Measurements from ENCODE around the gene REV1. TPM values are rescaled to one million over a fixed set of nuclear protein-coding genes. Genes with fewer than 3 reads are reported as not detected.

The REV1 gene
- total and polyA plus RNA-seq, 2 of the 13 experiments (the other 11 are each of a cell fraction or from before 2014, with no cell fraction given) = 49.1 to 71.8 TPM

GRCh38 chr2:99380376-99381010, 109.3 kb downstream of the REV1 start (continued):
- TF ChIP-seq KIAA2018 (CRISPR knock-in tag; IDR thresholded peaks at IDR 0.05; ENCODE audit: borderline replicate concordance) = no peak

GRCh38 chr2:99377879-99378278, 111.9 kb downstream of the REV1 start:
- Histone ChIP-seq H3K9me3 (ENCODE audit: low read length) (no peaks in the 10 kb centered on the region), H3K36me3 (replicated peaks in 1 of 2; ENCODE audit: control insufficient read depth in 1 of 2, insufficient read depth in 2 of 2, low read length in 2 of 2) (peaks cover 19 to 84% of the 10 kb centered on the region in 2 experiments), H4K20me1 (ENCODE audit: insufficient read depth, low read length) (no peaks in the 10 kb centered on the region), H3K79me2 (ENCODE audit: insufficient read depth, low read length) (no peaks in the 10 kb centered on the region), H3K4me2 (ENCODE audit: low read depth, low read length) (no peak overlapping the region), H3K27ac (ENCODE audit: extremely low read length, insufficient read depth, low read length) (no peak overlapping the region), H2AFZ (ENCODE audit: low read length) (no peak overlapping the region), H3K27me3 (ENCODE audit: control insufficient read depth in 1 of 2, insufficient read depth in 2 of 2, low read length in 2 of 2) (no peaks in the 10 kb centered on the region), H3K4me1 (ENCODE audit: insufficient read depth, low read length) (peaks cover 15% of the 10 kb centered on the region), H3K4me3 (replicated peaks in 1 of 3; ENCODE audit: insufficient read depth in 1 of 3, low read depth in 2 of 3, low read length in 3 of 3) (no peak overlapping the region), H3K9ac (ENCODE audit: insufficient read depth, low read depth, low read length) (no peak overlapping the region)
- intact Hi-C loops (cut with micrococcal nuclease; ENCODE audit: unreplicated experiment) = no loop called here
- FAIRE-seq (no peak), ATAC-seq (no peak), DNase-seq (ENCODE audit: low spot score) (no peak)
- CTCF ChIA-PET (ENCODE audit: low intra/inter-chr PET ratio, low total read pairs) = no interaction called here
- no TSS peak for BruUV-seq (replicated peaks)
- in situ Hi-C loops (cut with HindIII; ENCODE audit: extremely low pct_ligation_motif_present, low pct_unique_long_range_greater_than_20kb) = no loop called here
- 100% methylated on average over 1 of the region's 1 CpG for WGBS (ENCODE audit: low lambda C conversion rate)
- POLR2A ChIA-PET = no interaction called here
- no peak for TF ChIP-seq SNRNP70 (IDR thresholded peaks at IDR 0.05; ENCODE audit: low read depth, low read length)
- no peak for TF ChIP-seq NFYB (CRISPR knock-in tag; IDR thresholded peaks at IDR 0.05)
- no peak for TF ChIP-seq ZNF354B (CRISPR knock-in tag; IDR thresholded peaks at IDR 0.05)
- no peak for TF ChIP-seq PLSCR1 (CRISPR knock-in tag; IDR thresholded peaks at IDR 0.05; ENCODE audit: borderline replicate concordance)
- no peak for TF ChIP-seq DNMT1 (CRISPR knock-in tag; IDR thresholded peaks at IDR 0.05)
- TF ChIP-seq CHD4 (IDR thresholded peaks at IDR 0.05; ENCODE audit: borderline replicate concordance, low read length) = no peak
- no peak for TF ChIP-seq ZNF235 (CRISPR knock-in tag; IDR thresholded peaks at IDR 0.05; ENCODE audit: borderline replicate concordance)
- TF ChIP-seq HNRNPK (IDR thresholded peaks at IDR 0.05; ENCODE audit: low read depth, low read length, poor library complexity, severe bottlenecking) = no peak
- no peak for TF ChIP-seq ZNF737 (CRISPR knock-in tag; IDR thresholded peaks at IDR 0.05; ENCODE audit: borderline replicate concordance)
- TF ChIP-seq PAWR (CRISPR knock-in tag; IDR thresholded peaks at IDR 0.05; ENCODE audit: borderline replicate concordance) = no peak
- no peak for TF ChIP-seq ZBTB1 (CRISPR knock-in tag; IDR thresholded peaks at IDR 0.05; ENCODE audit: borderline replicate concordance)
- TF ChIP-seq RBAK (CRISPR knock-in tag; IDR thresholded peaks at IDR 0.05) = no peak
- TF ChIP-seq ZFP36L1 (CRISPR knock-in tag; IDR thresholded peaks at IDR 0.05) = no peak
